H9 (cell line): ENCODE measurements around the gene ERICH6B. TPM values are rescaled to one million over a fixed set of nuclear protein-coding genes. Genes with fewer than 3 reads are reported as not detected.
A peak's percentile ranks its signal among the peaks of the same experiment; 100 is the strongest.

ENCODE experiments used
- DNase-seq: peaks from one replicate; pipeline ENCODE4 v3.0.0-alpha.2; 2017
- H2AFZ ChIP-seq: one replicate; pipeline ENCODE4 v1.6.1; 2013; ENCODE audit warnings: mild to moderate bottlenecking, low read length, control low read depth, moderate library complexity
- H2AK5ac ChIP-seq: 2 replicates; pipeline ENCODE4 v1.6.1; 2013; ENCODE audit warnings: low read length, control low read depth, mixed read lengths; ENCODE audit not compliant: insufficient read length
- H2BK120ac ChIP-seq: one replicate; pipeline ENCODE4 v1.6.1; 2013; ENCODE audit warnings: low read depth, mild to moderate bottlenecking, low read length, control low read depth, inconsistent platforms; ENCODE audit not compliant: poor library complexity, severe bottlenecking
- H2BK12ac ChIP-seq: 2 replicates; pipeline ENCODE4 v1.6.1; 2013; ENCODE audit warnings: low read length, control low read depth, mixed read lengths, low read depth; ENCODE audit not compliant: insufficient read length
- H2BK15ac ChIP-seq: 2 replicates; pipeline ENCODE4 v1.6.1; 2013; ENCODE audit warnings: low read depth, low read length, control low read depth
- H2BK20ac ChIP-seq: one replicate; pipeline ENCODE4 v1.6.1; 2013; ENCODE audit warnings: low read depth, mild to moderate bottlenecking, low read length, control low read depth, inconsistent platforms; ENCODE audit not compliant: poor library complexity, severe bottlenecking
- H2BK5ac ChIP-seq: 2 replicates; pipeline ENCODE4 v1.6.1; 2013; ENCODE audit warnings: low read length, control low read depth, mixed read lengths; ENCODE audit not compliant: insufficient read length
- H3K14ac ChIP-seq: 2 replicates; pipeline ENCODE4 v1.6.1; 2013; ENCODE audit warnings: low read length, control low read depth; ENCODE audit not compliant: insufficient read depth
- H3K18ac ChIP-seq: 2 replicates; pipeline ENCODE4 v1.6.1; 2013; ENCODE audit warnings: low read depth, mild to moderate bottlenecking, mixed read lengths, low read length, control low read depth; ENCODE audit not compliant: insufficient read length
- H3K23ac ChIP-seq: 2 replicates; pipeline ENCODE4 v1.6.1; 2013; ENCODE audit warnings: low read length, control low read depth, mixed read lengths, low read depth; ENCODE audit not compliant: insufficient read length
- H3K23me2 ChIP-seq: 2 replicates; pipeline ENCODE4 v1.6.1; 2013; ENCODE audit warnings: low read depth, mild to moderate bottlenecking, mixed read lengths, low read length, control low read depth; ENCODE audit not compliant: insufficient read length, poor library complexity, severe bottlenecking
- H3K27ac ChIP-seq: 2 replicates; pipeline ENCODE4 v1.5.1; 2013; ENCODE audit warnings: low read length, control low read depth, mixed read lengths, low read depth; ENCODE audit not compliant: insufficient read length
- H3K27me3 ChIP-seq: 2 replicates; pipeline ENCODE4 v1.6.1; 2013; ENCODE audit warnings: low read length, control low read depth, inconsistent platforms; ENCODE audit not compliant: insufficient read depth
- H3K4ac ChIP-seq: 2 replicates; pipeline ENCODE4 v1.6.1; 2013; ENCODE audit warnings: low read depth, mild to moderate bottlenecking, control low read depth, inconsistent platforms, low read length, moderate library complexity
- H3K4me1 ChIP-seq: 2 replicates; pipeline ENCODE4 v1.6.1; 2013; ENCODE audit warnings: low read length, control low read depth, inconsistent platforms; ENCODE audit not compliant: insufficient read depth
- H3K4me2 ChIP-seq: 2 replicates; pipeline ENCODE4 v1.6.1; 2013; ENCODE audit warnings: low read length, control low read depth, mixed read lengths; ENCODE audit not compliant: insufficient read length, insufficient read depth
- H3K56ac ChIP-seq: 2 replicates; pipeline ENCODE4 v1.6.1; 2013; ENCODE audit warnings: low read depth, mild to moderate bottlenecking, mixed read lengths, low read length, control low read depth; ENCODE audit not compliant: insufficient read length
- H3K79me1 ChIP-seq: 2 replicates; pipeline ENCODE4 v1.6.1; 2013; ENCODE audit warnings: low read depth, mild to moderate bottlenecking, moderate library complexity, low read length, control low read depth, inconsistent platforms; ENCODE audit not compliant: insufficient read depth, poor library complexity, severe bottlenecking
- H3K79me2 ChIP-seq: 2 replicates; pipeline ENCODE4 v1.6.1; 2013; ENCODE audit warnings: low read length, control low read depth, inconsistent platforms; ENCODE audit not compliant: insufficient read depth
- H3K9ac ChIP-seq: 2 replicates; pipeline ENCODE4 v1.6.1; 2013; ENCODE audit warnings: low read length, control low read depth, mixed read lengths; ENCODE audit not compliant: insufficient read length; ENCODE audit errors: extremely low read depth
- H3K9me3 ChIP-seq: one replicate; pipeline ENCODE4 v1.6.1; 2013; ENCODE audit warnings: low read depth, low read length, inconsistent platforms; ENCODE audit not compliant: control insufficient read depth
- H3T11ph ChIP-seq: one replicate; pipeline ENCODE4 v1.6.1; 2013; ENCODE audit warnings: mild to moderate bottlenecking, low read length, control low read depth, inconsistent platforms
- H4K20me1 ChIP-seq: one replicate; pipeline ENCODE4 v1.6.1; 2013; ENCODE audit not compliant: control insufficient read depth, insufficient read length, insufficient read depth
- H4K5ac ChIP-seq: 2 replicates; pipeline ENCODE4 v1.6.1; 2013; ENCODE audit warnings: low read depth, mild to moderate bottlenecking, mixed read lengths, low read length, control low read depth; ENCODE audit not compliant: insufficient read length
- H4K8ac ChIP-seq: replicated peaks from 2 replicates; pipeline ENCODE4 v1.6.1; 2013; ENCODE audit warnings: low read length, control low read depth, mixed read lengths, low read depth; ENCODE audit not compliant: insufficient read length
- H4K91ac ChIP-seq: 2 replicates; pipeline ENCODE4 v1.6.1; 2013; ENCODE audit warnings: low read depth, mild to moderate bottlenecking, moderate library complexity, mixed read lengths, low read length, control low read depth; ENCODE audit not compliant: insufficient read length
- H3K27ac Mint-ChIP-seq, 3 experiments: 2 replicates in 2 of 3; 3 replicates in 1 of 3; pipeline ENCODE4 v1.8.0; 2020 to 2021; ENCODE audit warnings: mixed read lengths in 3 of 3, mild to moderate bottlenecking in 1 of 3, moderate library complexity in 1 of 3
- H3K27me3 Mint-ChIP-seq: 2 replicates; pipeline ENCODE4 v1.8.0; 2021; ENCODE audit warnings: low read depth, mild to moderate bottlenecking, moderate library complexity, mixed read lengths
- H3K36me3 Mint-ChIP-seq, 3 experiments: 2 replicates in 2 of 3; 3 replicates in 1 of 3; pipeline ENCODE4 v1.8.0; 2020 to 2021; ENCODE audit warnings: low read depth in 3 of 3, mixed read lengths in 3 of 3; ENCODE audit not compliant: insufficient read depth in 1 of 3
- H3K4me1 Mint-ChIP-seq, 2 experiments: 2 replicates each; pipeline ENCODE4 v1.8.0; 2020; ENCODE audit warnings: mixed read lengths in 2 of 2
- H3K4me3 Mint-ChIP-seq, 2 experiments: 2 replicates in 1 of 2; 3 replicates in 1 of 2; pipeline ENCODE4 v1.8.0; 2020 to 2021; ENCODE audit warnings: mild to moderate bottlenecking in 2 of 2, mixed read lengths in 2 of 2, moderate library complexity in 1 of 2
- H3K9me3 Mint-ChIP-seq, 2 experiments: 2 replicates in 1 of 2; 3 replicates in 1 of 2; pipeline ENCODE4 v1.8.0; 2020; ENCODE audit warnings: mild to moderate bottlenecking in 2 of 2, mixed read lengths in 2 of 2, moderate library complexity in 1 of 2
- CTCF ChIP-seq: fragments of 200-600 bp; sonication (generic); conservative IDR thresholded peaks from 3 replicates; pipeline ENCODE4 v1.8.0; 2021; ENCODE audit warnings: antibody characterized with exemption, mild to moderate bottlenecking
- WGBS: extraction: QIAGEN DNeasy Blood & Tissue Kit; methylation state at CpG from one replicate; pipeline ENCODE4 v1.1.7; 2013; ENCODE audit warnings: missing lambda C conversion rate, low lambda C conversion rate, mixed read lengths; ENCODE audit not compliant: insufficient read length; ENCODE audit errors: extremely low coverage; 5-methylcytosine and 5-hydroxymethylcytosine counted together
- total RNA-seq: library from RNA; stranded (reverse); gene quantifications from 2 replicates; pipeline ENCODE4 v1.2.1, GENCODE V29; 2021

Gene ERICH6B
- total RNA-seq, 1 experiment from 2014 or later, result not detected

DNA sequence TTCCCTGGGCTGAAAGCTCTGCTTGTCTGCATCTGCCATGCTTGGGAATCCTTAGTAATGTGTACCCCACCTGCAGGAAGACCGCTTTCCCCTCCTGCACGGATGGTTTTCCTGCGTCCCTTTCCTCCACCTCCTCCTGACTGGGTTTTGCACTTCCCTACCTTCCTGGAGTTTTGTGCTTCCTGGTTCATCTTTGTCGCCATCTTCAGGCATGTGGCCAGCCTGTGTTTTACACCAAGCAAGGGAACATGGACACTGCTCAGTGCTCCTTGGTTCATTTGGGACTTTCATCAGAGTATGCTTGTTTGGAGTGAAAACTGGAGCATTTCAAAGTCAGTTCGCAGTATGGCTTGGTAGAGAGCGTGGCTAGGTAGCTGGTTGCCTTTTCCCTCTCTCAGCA, 30.7 kb downstream of the ERICH6B start:
- H3K56ac ChIP-seq, result no peak overlapping the region
- no peak overlapping the region for H2AK5ac ChIP-seq
- H3K4me1 ChIP-seq, result no peaks in the 10 kb centered on the region
- Mint-ChIP-seq H3K27ac (no peak overlapping the region), H3K9me3 (no peaks in the 10 kb centered on the region), H3K27me3 (peaks cover 24% of the 10 kb centered on the region), H3K36me3 (no peaks in the 10 kb centered on the region), H3K4me1 (no peaks in the 10 kb centered on the region), H3K4me3 (no peak overlapping the region)
- no peak overlapping the region for H2AFZ ChIP-seq
- no peak overlapping the region for H2BK120ac ChIP-seq
- H3K23me2 ChIP-seq, result no peaks in the 10 kb centered on the region
- no peak overlapping the region for H3K9ac ChIP-seq
- H2BK15ac ChIP-seq, result no peak overlapping the region
- no peak overlapping the region for H3K23ac ChIP-seq
- H3K79me1 ChIP-seq, result no peaks in the 10 kb centered on the region
- H2BK5ac ChIP-seq, result no peak overlapping the region
- H3K27me3 ChIP-seq, result no peaks in the 10 kb centered on the region
- H4K20me1 ChIP-seq, result no peaks in the 10 kb centered on the region
- H4K5ac ChIP-seq, result no peak overlapping the region
- H3K9me3 ChIP-seq, result no peaks in the 10 kb centered on the region
- H3K4ac ChIP-seq, result no peak overlapping the region
- no peak overlapping the region for H3T11ph ChIP-seq
- no peak overlapping the region for H3K4me2 ChIP-seq
- WGBS, result no CpG with 5 or more reads among the region's 6 CpGs
- no peak overlapping the region for H3K14ac ChIP-seq
- no peak overlapping the region for H4K91ac ChIP-seq
- no peak overlapping the region for H2BK12ac ChIP-seq
- H3K18ac ChIP-seq, result no peak overlapping the region
- no peak overlapping the region for H3K27ac ChIP-seq
- no peaks in the 10 kb centered on the region for H3K79me2 ChIP-seq
- H2BK20ac ChIP-seq, result no peak overlapping the region
- DNase-seq, result peak; percentile 43
- H4K8ac ChIP-seq, result no peak overlapping the region
- TF ChIP-seq CTCF, result peak; percentile 51; the same call in 2 of the 3 replicates
